ENCODE data around the gene ERCC4.

Gene ERCC4

DNA sequence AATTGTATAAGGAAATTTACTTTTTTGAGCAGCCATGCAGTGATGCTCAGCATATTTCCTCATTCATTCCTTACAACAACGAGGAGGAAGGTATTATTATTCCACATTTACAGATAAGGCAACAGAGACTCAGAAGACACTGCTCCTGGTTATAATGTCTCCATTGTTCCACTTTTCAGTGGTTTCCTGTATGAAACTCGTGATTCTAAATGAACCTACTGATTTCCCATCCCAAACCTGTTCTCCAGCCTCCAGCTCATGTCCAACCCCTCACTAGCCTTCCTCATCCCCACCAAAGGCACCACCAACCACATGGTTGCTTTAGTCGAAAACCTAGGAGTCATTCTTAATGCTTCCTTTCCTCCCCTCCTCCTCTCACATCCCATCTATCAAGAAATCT, 12.5 kb upstream of the ERCC4 start:
- DNase-seq (ENCODE audit: low read depth, low spot score), result no peak
- no peak overlapping the region for H3K4me3 ChIP-seq (ENCODE audit: low read length)

DNA sequence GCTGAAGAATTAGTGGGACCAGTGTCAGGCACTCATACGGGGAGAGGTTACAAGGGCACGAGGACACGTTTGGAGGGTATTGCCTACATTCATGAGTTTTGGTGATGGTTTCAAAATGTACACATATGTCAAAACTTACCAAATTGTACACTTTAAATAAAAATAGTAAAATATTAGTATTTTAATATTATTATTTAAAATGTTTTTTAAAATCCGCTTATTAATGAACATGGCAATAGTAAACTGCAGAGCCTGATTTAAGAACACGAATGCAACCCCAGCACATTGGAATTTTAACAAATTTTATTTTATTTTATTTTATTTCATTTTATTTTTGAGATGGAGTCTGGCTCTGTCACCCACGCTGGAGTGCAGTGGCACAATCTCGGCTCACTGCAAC, 10.9 kb upstream of the ERCC4 start:
- no peak overlapping the region for H3K4me3 ChIP-seq (ENCODE audit: low read length)
- no peak for DNase-seq (ENCODE audit: low read depth, low spot score)

DNA sequence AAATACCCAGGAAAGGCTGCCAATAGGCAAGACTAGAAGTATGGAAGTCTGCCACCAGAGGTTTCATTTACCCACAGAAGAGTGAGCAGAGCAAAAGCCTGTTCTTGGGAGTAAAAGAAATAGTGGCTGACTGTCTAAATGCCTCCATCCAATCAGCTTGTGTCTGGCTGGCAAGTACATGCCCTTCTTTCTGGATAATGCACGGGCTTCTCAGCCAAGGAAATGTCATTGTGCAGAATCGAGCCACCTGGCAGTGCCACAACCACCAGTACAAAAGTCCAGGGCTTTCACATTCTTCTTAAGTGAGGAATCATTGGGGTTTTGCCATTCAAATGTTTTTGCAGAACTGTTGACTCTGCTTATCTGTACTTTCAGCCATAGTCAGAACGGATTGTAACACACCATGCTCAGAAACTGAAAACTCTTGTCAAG, 10.1 kb upstream of the ERCC4 start:
- no peak for DNase-seq (ENCODE audit: low read depth, low spot score)
- no peak overlapping the region for H3K4me3 ChIP-seq (ENCODE audit: low read length)

DNA sequence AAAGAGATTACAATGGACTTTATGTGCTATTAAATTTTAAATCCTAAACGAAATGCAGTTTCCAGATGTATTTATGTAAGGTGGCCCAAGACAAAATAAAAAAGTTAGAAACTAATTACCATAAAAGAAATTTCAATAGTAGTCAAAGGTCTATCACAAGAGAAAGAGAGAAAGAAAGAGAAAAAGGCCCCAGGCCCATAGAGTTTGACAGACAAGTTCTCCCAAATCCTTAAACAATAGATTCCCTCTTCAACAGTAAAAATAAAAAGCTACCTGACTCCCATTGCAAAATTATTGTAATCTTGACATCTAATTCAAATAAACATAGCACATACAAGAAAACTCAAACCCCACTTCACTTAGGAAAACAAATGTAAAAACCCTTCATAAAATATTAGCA, 8.6 kb upstream of the ERCC4 start:
- H3K4me3 ChIP-seq (ENCODE audit: low read length), result no peak overlapping the region
- no peak for DNase-seq (ENCODE audit: low read depth, low spot score)

DNA sequence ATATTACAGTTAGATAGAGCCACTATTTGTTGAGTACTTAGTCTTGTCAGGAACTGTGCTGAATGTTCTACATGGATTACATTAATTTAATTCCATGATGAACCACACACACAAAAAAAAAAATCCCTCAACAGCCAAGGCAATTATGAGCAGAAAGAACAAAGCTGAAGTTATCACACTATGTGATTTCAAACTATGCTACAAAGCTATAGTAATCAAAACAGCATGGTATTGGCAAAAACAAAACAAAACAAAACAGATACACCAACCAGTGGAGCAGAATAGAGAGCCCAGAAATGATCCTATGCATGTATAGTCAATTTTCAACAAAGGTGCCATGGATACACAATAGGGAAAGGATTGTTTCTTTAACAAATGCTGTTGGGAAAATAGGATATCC, 8.1 kb upstream of the ERCC4 start:
- H3K4me3 ChIP-seq (ENCODE audit: low read length), result no peak overlapping the region
- no peak for DNase-seq (ENCODE audit: low read depth, low spot score)

DNA sequence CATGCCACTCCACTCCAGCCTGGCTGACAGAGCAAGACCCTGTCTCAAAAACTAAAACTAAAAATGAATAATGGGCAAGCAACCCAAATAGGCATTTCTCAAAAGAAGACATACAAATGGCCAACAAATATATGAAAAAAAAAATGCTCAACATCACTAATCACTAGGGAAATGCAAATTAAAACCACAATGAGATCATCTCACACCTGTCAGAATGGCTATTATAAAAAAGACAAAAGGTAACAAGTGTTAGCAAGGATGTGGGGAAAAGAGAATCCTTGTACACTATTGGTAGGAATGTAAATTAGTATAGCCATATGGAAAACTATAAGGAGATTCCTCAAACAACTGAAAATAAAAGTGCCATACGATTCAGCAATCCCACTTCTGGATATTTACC, 7.1 kb upstream of the ERCC4 start:
- no peak for DNase-seq (ENCODE audit: low read depth, low spot score)
- no peak overlapping the region for H3K4me3 ChIP-seq (ENCODE audit: low read length)

DNA sequence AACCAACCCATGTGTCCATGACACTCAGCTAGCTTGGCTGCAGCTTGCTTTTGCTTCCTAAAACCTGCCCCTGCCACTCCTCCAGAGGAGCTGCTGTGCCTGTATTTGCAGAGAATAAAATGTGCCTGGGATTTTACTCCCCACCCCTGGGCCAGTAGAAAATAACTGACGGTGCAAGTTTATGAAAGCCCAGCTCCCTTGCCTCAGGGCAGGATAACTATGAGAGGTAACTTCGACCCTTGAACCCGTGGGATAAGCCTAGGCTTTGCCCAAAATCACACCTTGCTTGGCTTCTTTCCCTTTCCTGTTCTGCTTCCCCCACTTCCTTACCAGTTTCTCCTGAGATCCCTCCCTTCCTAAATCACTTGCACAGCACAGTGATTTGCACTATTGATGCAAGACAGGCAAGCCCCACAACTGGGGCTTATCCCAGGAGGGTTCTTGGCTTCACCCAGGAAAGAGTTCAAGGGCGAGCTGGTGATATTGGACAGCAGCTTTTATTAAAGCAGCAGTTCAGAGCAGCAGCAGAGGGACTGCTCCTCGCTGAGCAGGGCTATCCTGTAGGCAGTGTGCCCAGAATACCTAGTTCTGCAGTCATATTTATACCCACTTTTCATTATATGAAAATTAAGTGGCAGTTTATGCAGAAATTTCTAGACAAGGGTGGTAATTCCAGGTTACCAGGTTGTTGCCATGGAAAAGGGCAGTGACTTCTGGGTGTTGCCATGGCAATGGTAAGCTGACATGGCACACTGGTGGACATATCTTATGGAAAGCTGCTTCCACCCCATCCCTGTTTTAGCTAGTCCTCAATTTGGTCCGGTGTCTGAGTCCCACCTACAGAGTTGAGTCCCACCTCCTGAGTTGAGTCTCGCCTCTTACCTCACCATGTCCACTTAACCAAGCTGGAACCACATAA, 6.3 kb upstream of the ERCC4 start:
- no peak overlapping the region for H3K4me3 ChIP-seq (ENCODE audit: low read length)
- no peak for DNase-seq (ENCODE audit: low read depth, low spot score)

DNA sequence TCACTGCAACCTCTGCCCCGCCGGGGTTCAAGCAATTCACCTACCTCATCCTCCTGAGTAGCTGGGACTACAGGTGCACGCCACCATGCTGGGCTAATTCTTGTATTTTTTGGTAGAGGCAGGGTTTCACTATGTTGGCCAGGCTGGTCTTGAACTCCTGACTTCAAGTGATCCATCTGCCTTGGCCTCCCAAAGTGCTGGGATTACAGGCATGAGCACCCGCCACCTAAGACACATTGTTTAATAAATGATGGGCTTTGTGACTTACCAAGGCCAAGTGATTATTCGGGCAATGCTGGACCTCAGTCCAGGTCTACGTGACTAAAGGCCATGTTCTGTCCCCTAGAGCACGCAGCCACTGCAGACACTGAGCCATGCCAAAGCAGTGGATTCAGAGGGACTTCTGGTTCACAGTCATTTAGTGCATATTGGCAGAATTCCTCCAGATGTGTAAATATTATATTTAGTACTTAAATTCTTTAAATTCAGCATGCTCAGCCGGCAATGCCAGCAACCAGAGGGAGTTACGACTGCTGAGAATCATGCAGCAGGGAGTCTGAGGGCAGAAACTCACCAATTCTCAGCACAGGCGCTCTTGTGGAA, 4.8 kb upstream of the ERCC4 start:
- DNase-seq (ENCODE audit: low read depth, low spot score), result no peak
- H3K4me3 ChIP-seq (ENCODE audit: low read length), result no peak overlapping the region

DNA sequence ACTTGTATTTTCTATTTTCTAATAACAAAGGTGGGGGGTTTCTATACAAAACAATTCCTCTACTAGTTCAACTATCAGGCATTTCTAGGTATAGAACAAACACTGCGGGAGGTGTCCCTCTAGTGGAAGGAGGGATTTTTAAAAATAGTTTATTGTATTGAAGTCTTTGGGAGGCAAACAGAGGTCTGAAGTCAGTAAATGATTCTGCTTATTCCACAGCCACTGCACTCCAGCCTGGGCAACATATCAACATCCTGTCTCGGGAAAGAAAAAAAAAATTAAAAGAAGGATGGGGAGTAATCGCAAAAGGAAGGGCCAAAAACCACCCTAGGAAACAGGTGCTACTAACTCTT, 648 bp upstream of the ERCC4 start:
- H3K4me3 ChIP-seq (ENCODE audit: low read length), result peak overlapping the region; percentile 48
- peak; percentile 36 for DNase-seq (ENCODE audit: low read depth, low spot score)

DNA sequence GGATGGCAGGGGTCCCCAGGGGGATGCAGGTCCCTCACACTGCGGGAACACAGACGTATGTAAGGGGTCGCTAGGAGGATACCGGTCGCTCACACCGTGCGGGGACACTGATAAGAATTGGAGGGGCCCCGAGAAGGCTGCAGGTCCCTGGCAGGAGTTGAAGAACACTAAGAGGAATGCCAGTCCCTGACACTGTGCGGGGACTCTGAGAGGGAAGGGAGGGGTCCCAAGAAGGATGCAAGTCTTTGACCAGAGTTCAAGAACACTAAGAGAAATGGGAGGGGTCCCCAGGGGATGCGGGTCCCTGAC, 510 bp downstream of the ERCC4 start:
- DNase-seq (ENCODE audit: low read depth, low spot score), result no peak
- H3K4me3 ChIP-seq (ENCODE audit: low read length), result peak overlapping the region; percentile 77

DNA sequence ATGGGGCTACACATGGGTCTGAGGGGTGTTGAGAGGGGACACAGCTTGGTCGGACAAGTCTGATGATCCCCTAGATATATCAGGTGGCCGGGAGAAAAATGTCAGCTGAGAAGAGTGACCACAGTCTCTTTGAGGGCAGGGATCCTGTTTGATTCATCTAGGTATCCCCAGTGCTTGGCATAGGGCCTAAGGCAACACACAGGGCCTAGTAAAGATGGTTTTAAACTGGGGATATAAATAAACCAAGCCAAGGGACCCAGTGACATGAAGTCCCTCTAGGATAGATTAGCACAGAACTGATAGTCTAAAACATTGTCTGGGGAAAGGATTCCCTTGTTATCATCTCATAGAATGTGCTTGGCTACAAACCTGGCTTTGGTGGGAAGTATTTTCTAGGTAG, 1.4 kb downstream of the ERCC4 start:
- DNase-seq (ENCODE audit: low read depth, low spot score), result no peak
- H3K4me3 ChIP-seq (ENCODE audit: low read length), result no peak overlapping the region

DNA sequence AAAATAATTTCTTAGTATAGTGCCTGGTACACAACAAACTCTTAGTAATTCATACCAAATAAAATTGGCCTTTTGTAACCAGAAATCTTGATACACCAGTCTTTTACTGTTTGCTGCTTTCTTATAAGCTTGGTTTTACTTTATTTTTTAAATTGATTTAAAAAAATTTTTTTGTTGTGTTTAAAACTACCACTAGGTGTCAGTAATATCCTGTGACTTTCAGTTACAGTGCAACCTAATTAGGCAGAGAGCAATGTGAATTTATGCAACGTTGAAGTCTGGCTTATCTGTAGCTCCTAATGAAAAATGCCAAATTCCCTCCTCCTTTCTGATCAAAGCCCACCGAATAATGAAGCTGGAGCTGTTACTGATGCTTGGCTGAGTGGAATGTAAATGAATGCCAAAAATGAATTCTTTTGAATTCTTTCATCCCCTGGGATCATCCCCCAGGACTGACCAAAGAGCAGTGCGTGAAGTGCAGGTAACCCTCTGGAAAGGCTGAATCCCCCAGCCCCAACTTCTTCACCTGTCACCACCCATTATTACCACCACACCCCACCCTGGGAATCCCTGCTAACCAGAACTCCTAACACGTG, 3.8 kb downstream of the ERCC4 start:
- DNase-seq (ENCODE audit: low read depth, low spot score), result peak; percentile 69
- no peak overlapping the region for H3K4me3 ChIP-seq (ENCODE audit: low read length)

DNA sequence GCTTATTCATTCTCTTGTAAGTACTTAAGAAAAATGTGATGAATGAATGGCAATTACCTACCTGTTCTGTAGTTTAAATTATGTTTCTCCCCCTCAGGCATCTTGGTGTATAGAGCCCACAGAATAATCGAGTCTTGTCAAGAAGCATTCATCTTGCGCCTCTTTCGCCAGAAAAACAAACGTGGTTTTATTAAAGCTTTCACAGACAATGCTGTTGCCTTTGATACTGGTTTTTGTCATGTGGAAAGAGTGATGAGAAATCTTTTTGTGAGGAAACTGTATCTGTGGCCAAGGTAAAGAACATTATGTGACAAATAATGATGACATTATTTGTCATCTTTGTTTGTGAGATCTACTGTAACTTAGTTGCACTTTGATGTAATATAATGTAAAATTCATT, 6.5 kb downstream of the ERCC4 start:
- H3K4me3 ChIP-seq (ENCODE audit: low read length), result no peak overlapping the region
- DNase-seq (ENCODE audit: low read depth, low spot score), result no peak

DNA sequence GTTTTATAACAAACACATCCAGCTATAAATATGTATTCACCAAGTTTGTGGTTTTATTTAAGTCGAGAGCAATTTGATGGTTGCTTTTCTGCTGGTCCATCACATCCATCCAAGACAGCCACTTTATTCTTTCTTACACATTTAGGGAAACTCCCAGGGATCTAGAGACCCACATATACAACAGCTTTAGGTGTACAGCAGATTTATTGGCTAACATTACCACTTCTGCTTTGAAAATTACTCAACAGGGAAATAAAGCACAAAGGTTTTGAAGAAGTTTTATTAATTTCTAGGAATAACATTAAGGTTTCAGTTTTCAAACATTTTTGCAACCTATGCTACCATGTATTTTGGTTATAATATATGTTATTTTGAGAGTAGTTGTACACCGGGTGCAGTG, 6.9 kb downstream of the ERCC4 start:
- no peak for DNase-seq (ENCODE audit: low read depth, low spot score)
- H3K4me3 ChIP-seq (ENCODE audit: low read length), result no peak overlapping the region

DNA sequence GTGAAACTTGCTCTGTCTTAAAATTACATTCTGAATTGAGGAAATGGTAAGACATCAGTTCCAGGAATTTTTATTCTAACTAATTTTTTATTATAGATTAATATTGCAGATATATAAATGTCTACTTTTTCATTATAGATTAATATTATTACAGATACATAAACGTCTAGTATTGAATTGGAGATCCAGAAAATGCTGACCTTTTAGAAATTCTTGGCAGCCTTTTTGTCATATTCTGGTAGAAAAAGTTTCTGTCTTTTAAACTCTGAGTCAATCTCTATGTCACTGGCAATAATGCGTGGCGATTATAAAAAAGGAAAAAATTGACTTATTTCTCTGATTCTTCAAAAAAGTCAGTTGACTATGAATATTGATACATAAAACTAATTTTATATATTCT, 8.7 kb downstream of the ERCC4 start:
- H3K4me3 ChIP-seq (ENCODE audit: low read length), result no peak overlapping the region
- DNase-seq (ENCODE audit: low read depth, low spot score), result no peak

DNA sequence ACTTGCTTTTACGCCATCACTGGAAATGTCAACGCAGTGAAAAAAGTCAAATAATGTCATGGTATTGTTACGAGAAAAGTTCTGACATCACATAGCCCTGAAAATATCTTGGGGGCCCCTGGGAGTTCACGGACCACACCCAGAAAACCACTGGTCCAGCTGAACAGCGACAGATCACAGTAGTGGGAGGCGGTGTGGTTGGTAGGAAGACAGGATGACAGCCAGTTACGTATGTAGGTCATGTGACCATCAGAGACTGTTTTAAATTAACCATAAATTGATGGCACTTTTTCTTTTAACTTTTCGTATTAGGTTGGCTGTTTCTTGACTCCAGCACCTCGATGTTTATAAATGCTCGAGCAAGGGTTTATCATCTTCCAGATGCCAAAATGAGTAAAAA, 11.9 kb downstream of the ERCC4 start:
- DNase-seq (ENCODE audit: low read depth, low spot score), result no peak
- no peak overlapping the region for H3K4me3 ChIP-seq (ENCODE audit: low read length)

DNA sequence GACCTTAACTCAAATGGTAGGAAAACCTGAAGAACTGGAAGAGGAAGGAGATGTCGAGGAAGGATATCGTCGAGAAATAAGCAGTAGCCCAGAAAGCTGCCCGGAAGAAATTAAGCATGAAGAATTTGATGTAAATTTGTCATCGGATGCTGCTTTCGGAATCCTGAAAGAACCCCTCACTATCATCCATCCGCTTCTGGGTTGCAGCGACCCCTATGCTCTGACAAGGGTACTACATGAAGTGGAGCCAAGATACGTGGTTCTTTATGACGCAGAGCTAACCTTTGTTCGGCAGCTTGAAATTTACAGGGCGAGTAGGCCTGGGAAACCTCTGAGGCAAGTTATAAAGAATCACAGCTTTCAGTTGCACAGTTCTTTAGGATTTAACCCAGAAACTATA, 15.5 kb downstream of the ERCC4 start:
- no peak for DNase-seq (ENCODE audit: low read depth, low spot score)
- no peak overlapping the region for H3K4me3 ChIP-seq (ENCODE audit: low read length)

DNA sequence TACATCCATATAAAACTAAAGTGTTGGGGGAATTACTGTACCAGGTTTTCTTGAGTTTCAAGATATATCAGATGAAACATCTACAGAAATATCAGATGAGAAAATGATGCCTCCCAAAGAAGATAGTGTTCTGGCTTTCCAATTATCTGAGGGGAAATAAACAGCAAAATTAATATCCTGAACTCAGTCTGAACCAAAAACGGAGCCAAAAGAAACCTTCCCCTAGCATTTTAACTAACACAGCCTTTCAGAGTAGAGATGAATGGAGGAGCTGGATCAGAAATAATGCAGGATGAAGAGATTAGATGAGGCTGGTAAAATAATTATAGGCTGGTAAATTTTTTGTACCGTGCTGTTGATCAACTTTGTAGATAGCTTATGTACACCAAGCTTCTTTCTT, 16.2 kb downstream of the ERCC4 start:
- no peak overlapping the region for H3K4me3 ChIP-seq (ENCODE audit: low read length)
- no peak for DNase-seq (ENCODE audit: low read depth, low spot score)

DNA sequence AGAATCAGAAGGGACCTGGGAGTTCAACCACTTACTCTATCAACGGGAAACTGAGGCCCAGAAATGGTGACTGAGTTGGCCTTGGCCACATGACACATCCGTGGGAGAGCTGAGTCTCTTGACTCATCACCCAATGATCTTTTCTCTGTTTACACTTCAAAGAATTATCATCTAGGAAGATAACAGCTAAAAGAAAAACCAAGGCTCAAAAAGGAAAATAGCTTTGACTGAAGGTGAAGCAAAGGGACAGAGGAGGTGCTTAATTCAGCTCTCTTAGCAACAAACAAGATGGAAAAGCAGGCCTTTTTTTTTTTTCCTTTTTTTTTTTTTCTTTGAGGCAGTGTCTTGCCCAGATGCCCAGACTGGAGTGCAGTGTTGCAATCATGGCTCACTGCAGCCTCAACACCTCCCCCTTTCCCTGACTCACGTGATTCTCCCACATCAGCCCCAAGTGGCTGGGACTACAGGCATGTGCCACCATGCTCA, 16.7 kb downstream of the ERCC4 start:
- no peak overlapping the region for H3K4me3 ChIP-seq (ENCODE audit: low read length)
- no peak for DNase-seq (ENCODE audit: low read depth, low spot score)

DNA sequence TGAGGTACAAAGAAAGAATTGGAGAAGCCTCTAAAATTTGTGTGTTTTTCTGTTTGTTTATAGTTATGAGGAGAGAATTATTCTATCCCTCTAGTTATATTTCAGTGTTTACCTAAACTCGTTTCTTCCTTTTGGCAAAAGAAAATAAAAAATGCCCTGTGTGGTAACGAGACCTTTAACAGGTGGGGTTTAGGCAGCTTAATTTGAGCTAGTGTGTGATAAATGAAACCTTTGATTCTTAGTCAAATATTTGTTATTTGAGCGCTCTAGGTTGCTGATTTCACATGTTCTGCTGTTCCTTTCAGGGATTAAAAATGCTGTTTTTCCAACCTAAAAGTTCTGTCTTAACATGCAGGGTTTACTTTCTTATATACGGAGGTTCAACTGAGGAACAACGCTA, 17.5 kb downstream of the ERCC4 start:
- DNase-seq (ENCODE audit: low read depth, low spot score), result no peak
- no peak overlapping the region for H3K4me3 ChIP-seq (ENCODE audit: low read length)

DNA sequence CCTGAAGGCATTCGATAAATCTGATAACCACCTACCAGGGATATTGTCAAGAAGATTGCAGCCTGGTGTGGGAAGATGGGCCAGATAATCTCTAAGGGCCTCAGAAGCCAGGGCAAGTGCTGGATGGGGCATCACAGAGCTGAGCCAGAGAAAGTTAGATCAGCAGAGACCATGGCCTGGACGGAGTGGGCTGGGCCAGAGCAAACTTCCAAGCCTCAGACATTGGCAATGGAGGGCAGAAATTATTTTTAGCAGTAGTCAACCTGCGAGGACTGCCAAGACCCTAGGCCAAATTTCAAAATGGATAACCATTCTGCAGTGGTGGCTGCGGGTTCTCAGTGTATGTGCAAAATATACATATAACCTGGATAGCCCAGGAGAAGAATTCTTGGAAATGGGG, 18.5 kb downstream of the ERCC4 start:
- H3K4me3 ChIP-seq (ENCODE audit: low read length), result no peak overlapping the region
- DNase-seq (ENCODE audit: low read depth, low spot score), result no peak
